Tibial nerve (tissue), 4 donors: ENCODE results near the gene MUSTN1. TPM values are rescaled to one million over a fixed set of nuclear protein-coding genes. Genes with fewer than 3 reads are reported as not detected.

Experiments
- DNase-seq, 2 donors: peaks; one replicate each; pipeline ENCODE4 v3.0.0-alpha.2; 2019; ENCODE audit warnings: low spot score in 2 of 2
- H3K27ac ChIP-seq, 4 donors: fragments of 200-600 bp; sonication (generic) in 3 of 4; one replicate each; pipeline ENCODE4 v1.5.1; 2017 to 2019; ENCODE audit warnings: mild to moderate bottlenecking in 1 of 4
- H3K27me3 ChIP-seq, 2 donors: fragments of 200-600 bp; sonication (generic) in 1 of 2; one replicate each; pipeline versions ENCODE4 v1.5.1 to v1.6.0; 2017 to 2019
- H3K36me3 ChIP-seq, 3 donors: fragments of 200-600 bp; sonication (generic); one replicate each; pipeline ENCODE4 v1.5.1; 2018 to 2019
- H3K4me1 ChIP-seq, 4 donors: fragments of 200-600 bp; sonication (generic) in 3 of 4; one replicate each; pipeline ENCODE4 v1.5.1; 2017 to 2019
- H3K4me3 ChIP-seq, 4 donors: fragments of 200-600 bp; sonication (generic) in 3 of 4; one replicate each; pipeline ENCODE4 v1.5.1; 2017 to 2019; ENCODE audit warnings: mild to moderate bottlenecking in 1 of 4, moderate library complexity in 1 of 4
- H3K9me3 ChIP-seq, 4 donors: fragments of 200-600 bp; sonication (generic) in 3 of 4; one replicate each; pipeline ENCODE4 v1.5.1; 2017 to 2019
- CTCF ChIP-seq, 5 experiments: fragments of 200-600 bp in 3 of 5; fragments of 450-650 bp in 2 of 5; sonication (generic) in 3 of 5; IDR thresholded peaks; one replicate each; pipeline ENCODE4 v1.5.1; 2016 to 2019; ENCODE audit warnings: antibody characterized with exemption in 5 of 5, mild to moderate bottlenecking in 3 of 5, moderate library complexity in 2 of 5
- EP300 ChIP-seq, 2 donors: sonication (generic); formaldehyde crosslinking; IDR thresholded peaks; one replicate each; pipeline ENCODE4 v1.6.1; 2017; ENCODE audit warnings: antibody characterized with exemption in 2 of 2, mild to moderate bottlenecking in 1 of 2
- POLR2A ChIP-seq, 2 donors: fragments of 450-650 bp; IDR thresholded peaks; one replicate each; pipeline ENCODE4 v1.6.1; 2017; ENCODE audit warnings: antibody characterized with exemption in 2 of 2, mild to moderate bottlenecking in 2 of 2, moderate library complexity in 2 of 2
- WGBS, 2 donors: methylation state at CpG; one replicate each; pipeline ENCODE4 v1.1.5; 2018; 5-methylcytosine and 5-hydroxymethylcytosine counted together
- total RNA-seq, 4 donors: library from RNA; depleted of rRNA; stranded (reverse); fragments of >200 nt; gene quantifications; one replicate each; pipeline ENCODE4 v1.1.0, GENCODE V29; 2016

The MUSTN1 gene
- total RNA-seq, 4 donors from 2014 or later = 38.5 to 77.9 (median 64.9) TPM

- no peak for TF ChIP-seq POLR2A (IDR thresholded peaks at IDR 0.05)
- no peak for TF ChIP-seq CTCF (IDR thresholded peaks at IDR 0.05)
- no peak for TF ChIP-seq EP300 (IDR thresholded peaks at IDR 0.05)
- peaks cover 0 to 69% (median 5%) of the 10 kb centered on the region in 3 donors for H3K36me3 ChIP-seq
- no peaks in the 10 kb centered on the region for H3K4me1 ChIP-seq
- no peaks in the 10 kb centered on the region for H3K9me3 ChIP-seq
- no peak for DNase-seq
- H3K27ac ChIP-seq = no peak overlapping the region
- WGBS, 2 donors = 90 to 91% methylated on average over 5 of the region's 5 CpGs
- H3K27me3 ChIP-seq = no peaks in the 10 kb centered on the region
- H3K4me3 ChIP-seq = no peak overlapping the region
These were observed 21.8 kb upstream of the MUSTN1 start for GRCh38 chr3:52856666-52857065.

DNA sequence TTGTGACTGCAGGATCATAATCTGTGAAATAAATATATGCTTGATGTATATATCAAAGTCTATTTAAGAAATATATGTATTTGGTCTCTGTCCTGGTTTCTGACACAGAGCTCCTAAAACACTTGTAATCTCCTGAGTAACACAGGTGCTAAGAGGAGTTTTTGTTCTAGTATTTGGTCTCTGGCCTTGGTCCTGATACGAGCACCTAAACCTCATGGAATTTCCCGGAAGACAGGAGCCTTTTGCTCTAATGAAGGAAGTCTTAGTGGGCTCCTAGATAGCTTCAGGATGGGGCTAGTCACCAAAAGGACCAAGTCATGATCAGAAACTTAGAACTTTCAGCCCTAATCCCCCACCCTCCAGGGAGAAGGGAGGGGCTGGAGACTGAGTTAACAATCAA lies 19.2 kb upstream of the MUSTN1 start:
- peaks cover 0 to 85% (median 5%) of the 10 kb centered on the region in 3 donors for H3K36me3 ChIP-seq

DNA sequence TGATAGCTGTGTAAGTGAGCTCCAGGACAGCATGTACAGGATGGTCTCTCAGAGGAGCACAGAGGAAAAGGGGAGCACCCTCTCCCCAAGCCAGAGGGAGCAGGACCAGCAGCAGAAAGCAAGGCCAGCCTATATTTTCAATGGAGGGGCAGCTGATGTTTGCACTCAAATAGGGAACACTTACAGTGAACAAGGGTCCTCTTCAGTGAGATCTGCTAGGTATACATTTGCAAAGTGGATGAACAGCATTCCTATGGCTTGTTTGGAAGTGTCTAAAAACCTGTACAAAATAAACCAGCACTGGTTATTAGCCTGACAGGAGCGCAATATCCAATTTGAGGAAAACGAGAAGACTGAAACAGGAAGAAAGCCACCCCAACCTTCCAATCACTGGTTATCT lies 17.6 kb upstream of the MUSTN1 start:
- TF ChIP-seq POLR2A (IDR thresholded peaks at IDR 0.05) (no peak), CTCF (IDR thresholded peaks at IDR 0.05) (no peak), EP300 (IDR thresholded peaks at IDR 0.05) (no peak)
- DNase-seq = no peak
- H3K4me1 ChIP-seq = no peaks in the 10 kb centered on the region
- H3K9me3 ChIP-seq = no peaks in the 10 kb centered on the region
- H3K27me3 ChIP-seq = no peaks in the 10 kb centered on the region
- 78 to 87% methylated on average over 2 of the region's 2 CpGs for WGBS, 2 donors
- H3K27ac ChIP-seq = no peak overlapping the region
- H3K4me3 ChIP-seq = no peak overlapping the region
- peaks cover 0 to 92% (median 11%) of the 10 kb centered on the region in 3 donors for H3K36me3 ChIP-seq

More for the DNA sequence above, 19.2 kb upstream of the MUSTN1 start:
- DNase-seq = no peak
- H3K4me3 ChIP-seq = no peak overlapping the region
- H3K27ac ChIP-seq = no peak overlapping the region
- no peaks in the 10 kb centered on the region for H3K27me3 ChIP-seq
- no peaks in the 10 kb centered on the region for H3K9me3 ChIP-seq
- TF ChIP-seq POLR2A (IDR thresholded peaks at IDR 0.05) (no peak), EP300 (IDR thresholded peaks at IDR 0.05) (no peak), CTCF (IDR thresholded peaks at IDR 0.05) (no peak)
- H3K4me1 ChIP-seq = no peaks in the 10 kb centered on the region
- 96 to 97% methylated on average over 2 of the region's 2 CpGs for WGBS, 2 donors

DNA sequence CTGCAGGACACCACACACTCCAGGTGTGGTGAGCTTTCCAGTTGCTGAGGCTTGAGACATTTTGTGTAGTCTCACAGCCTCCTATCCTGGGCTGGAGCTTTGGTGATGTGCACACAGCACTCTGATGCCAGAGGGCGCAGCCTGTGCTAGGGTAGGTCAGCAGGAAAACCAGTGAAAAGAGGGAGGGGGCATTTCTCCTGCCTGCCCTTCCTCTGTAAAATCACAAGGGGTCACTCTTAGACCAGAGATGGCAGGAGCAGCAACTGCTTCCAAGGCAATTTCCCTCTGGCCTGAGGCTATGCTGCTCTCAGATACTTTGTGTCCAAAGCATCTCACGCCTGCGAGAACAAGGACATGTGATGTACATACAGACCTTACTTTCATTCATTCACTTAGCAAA lies 16.5 kb upstream of the MUSTN1 start:
- DNase-seq = no peak
- Histone ChIP-seq H3K36me3 (peaks cover 0 to 91% (median 11%) of the 10 kb centered on the region in 3 donors), H3K4me3 (no peak overlapping the region), H3K27me3 (no peaks in the 10 kb centered on the region), H3K4me1 (peaks cover 0 to 5% (median 0%) of the 10 kb centered on the region in 4 donors), H3K27ac (no peak overlapping the region), H3K9me3 (no peaks in the 10 kb centered on the region)
- 60 to 70% methylated on average over 3 of the region's 3 CpGs for WGBS, 2 donors
- TF ChIP-seq CTCF (IDR thresholded peaks at IDR 0.05) (peak; percentile 25 to 58 (median 31)), POLR2A (IDR thresholded peaks at IDR 0.05) (no peak)

DNA sequence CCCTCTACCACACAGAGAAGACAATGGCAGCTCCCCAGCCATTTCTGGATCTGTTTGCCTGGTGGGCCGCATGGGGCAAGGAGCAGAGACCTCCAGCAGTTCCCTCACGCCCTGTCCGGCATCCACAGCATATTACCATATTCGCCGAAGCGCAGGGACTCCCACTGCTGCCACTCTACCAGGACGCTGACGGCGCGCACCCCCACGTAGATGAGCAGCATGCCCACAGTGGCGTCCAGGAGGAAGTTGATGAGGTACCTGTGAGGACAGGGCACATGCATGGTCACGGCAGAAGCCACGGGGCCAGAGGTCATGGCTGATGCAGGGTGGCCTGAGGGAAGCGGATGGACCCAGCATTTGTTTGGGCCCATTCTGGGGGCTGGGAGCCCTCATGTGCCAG lies 14.8 kb upstream of the MUSTN1 start:
- H3K4me1 ChIP-seq = peaks cover 0 to 22% (median 5%) of the 10 kb centered on the region in 4 donors
- TF ChIP-seq POLR2A (IDR thresholded peaks at IDR 0.05) (no peak), CTCF (IDR thresholded peaks at IDR 0.05) (no peak), EP300 (IDR thresholded peaks at IDR 0.05) (no peak)
- no peaks in the 10 kb centered on the region for H3K9me3 ChIP-seq
- H3K27me3 ChIP-seq = no peaks in the 10 kb centered on the region
- no peak for DNase-seq
- H3K36me3 ChIP-seq = peaks cover 0 to 76% (median 11%) of the 10 kb centered on the region in 3 donors
- WGBS, 2 donors = 96 to 97% methylated on average over 15 of the region's 15 CpGs
- H3K27ac ChIP-seq = peak overlapping the region in 2 of 4 donors; percentile 60 to 63
- H3K4me3 ChIP-seq = no peak overlapping the region
